Transverse colon (tissue), 4 donors: Measurements from ENCODE around the gene PPM1L. TPM values are rescaled to one million over a fixed set of nuclear protein-coding genes. Genes with fewer than 3 reads are reported as not detected.
A peak's percentile ranks its signal among the peaks of the same experiment; 100 is the strongest.

Source experiments
- DNase-seq: peaks from one replicate; pipeline ENCODE4 v3.0.0-alpha.2; 2019
- H3K27ac ChIP-seq, 4 donors: fragments of 200-600 bp; sonication (generic); 2 replicates each; pipeline ENCODE4 v1.5.1; 2016 to 2018; ENCODE audit warnings: inconsistent platforms in 4 of 4
- H3K27me3 ChIP-seq: fragments of 200-600 bp; sonication (generic); 2 replicates; pipeline ENCODE4 v1.5.1; 2017; ENCODE audit warnings: inconsistent platforms
- H3K36me3 ChIP-seq, 4 donors: fragments of 200-600 bp; sonication (generic); 2 replicates each; pipeline ENCODE4 v1.5.1; 2017 to 2019; ENCODE audit warnings: inconsistent platforms in 4 of 4
- H3K4me1 ChIP-seq, 4 donors: fragments of 200-600 bp; sonication (generic); 2 replicates each; pipeline ENCODE4 v1.5.1; 2017 to 2020; ENCODE audit warnings: inconsistent platforms in 4 of 4
- H3K4me3 ChIP-seq, 4 donors: fragments of 200-600 bp; sonication (generic); 1 replicate in 1 of 4; 2 replicates in 3 of 4; pipeline versions ENCODE4 v1.5.1 to v1.6.1; 2017 to 2019; ENCODE audit warnings: inconsistent platforms in 4 of 4
- H3K9me3 ChIP-seq, 2 donors: fragments of 200-600 bp; sonication (generic); 2 replicates each; pipeline ENCODE4 v1.5.1; 2017 to 2019; ENCODE audit warnings: inconsistent platforms in 2 of 2
- CTCF ChIP-seq, 5 experiments: fragments of 200-600 bp in 3 of 5; fragments of 450-650 bp in 2 of 5; sonication (generic) in 3 of 5; IDR thresholded peaks; 1 replicate in 2 of 5; 2 replicates in 3 of 5; pipeline ENCODE4 v1.5.1; 2016 to 2017; ENCODE audit warnings: antibody characterized with exemption in 5 of 5, inconsistent platforms in 3 of 5, mild to moderate bottlenecking in 2 of 5, moderate library complexity in 1 of 5
- EP300 ChIP-seq: sonication (generic); formaldehyde crosslinking; IDR thresholded peaks from one replicate; pipeline ENCODE4 v1.6.1; 2017; ENCODE audit warnings: antibody characterized with exemption, low read depth
- POLR2A ChIP-seq: fragments of 450-650 bp; IDR thresholded peaks from one replicate; pipeline ENCODE4 v1.6.1; 2016; ENCODE audit warnings: antibody characterized with exemption, mild to moderate bottlenecking, moderate library complexity
- POLR2AphosphoS5 ChIP-seq, 3 donors: sonication (generic); formaldehyde crosslinking; IDR thresholded peaks; one replicate each; pipeline ENCODE4 v1.6.1; 2016; ENCODE audit warnings: antibody characterized with exemption in 3 of 3
- WGBS, 2 donors: methylation state at CpG; one replicate each; pipeline ENCODE4 v1.1.5; 2018; ENCODE audit warnings: low coverage in 1 of 2; 5-methylcytosine and 5-hydroxymethylcytosine counted together
- in situ Hi-C, 4 donors: fragments of 200-750 bp; cut with MboI; loops; one replicate each; pipeline versions ENCODE4 v1.15.0 to v1.15.1; 2017; ENCODE audit warnings: low sequenced_read_pairs in 3 of 4, low pct_ligation_motif_present in 1 of 4, low pct_unique_long_range_greater_than_20kb in 1 of 4
- intact Hi-C: fragments of 100-400 bp; cut with DNase I; formaldehyde crosslinking; loops from one replicate; pipeline ENCODE4 v1.15.1; 2023; ENCODE audit warnings: low total_unique reads
- total RNA-seq, 4 donors: library from RNA; depleted of rRNA; stranded (reverse); fragments of >200 nt; gene quantifications; one replicate each; pipeline ENCODE4 v1.1.0, GENCODE V29; 2016

PPM1L gene
- total RNA-seq, 4 donors from 2014 or later = 17.2 to 35.5 (median 25.6) TPM

DNA sequence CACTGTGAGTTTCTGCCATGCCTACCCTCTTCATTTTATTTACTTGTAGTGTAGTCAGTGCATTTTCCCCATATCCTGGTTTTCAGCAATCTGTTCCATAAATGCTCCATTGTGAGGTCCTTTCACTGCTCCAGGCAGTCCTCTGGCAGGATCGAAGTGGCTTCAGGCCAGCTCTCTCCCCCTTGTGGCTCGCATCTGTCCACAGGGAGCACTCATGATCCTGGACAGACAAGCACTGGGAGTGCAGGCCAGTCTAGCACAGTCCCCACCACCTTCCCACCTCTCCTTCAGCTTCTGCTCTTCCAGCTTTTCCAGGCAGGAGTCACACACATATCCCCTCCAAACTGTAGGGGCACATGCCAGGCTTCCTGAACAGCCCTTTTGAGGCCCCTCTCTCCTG is 173.6 kb downstream of the PPM1L start:
- H3K4me1 ChIP-seq = peaks cover 0 to 5% (median 0%) of the 10 kb centered on the region in 4 donors
- no peak overlapping the region for H3K27ac ChIP-seq
- DNase-seq = peak; percentile 13
- no peaks in the 10 kb centered on the region for H3K9me3 ChIP-seq
- H3K36me3 ChIP-seq = no peaks in the 10 kb centered on the region
- intact Hi-C loops (no loop called here), in situ Hi-C loops (loop anchor here in 1 of 4 donors (25.0 kb wide), 1 partner anchor 342 kb away; no protein-coding TSS in a partner anchor)
- WGBS, 2 donors = 60 to 73% methylated on average over 1 to 2 of the region's 2 CpGs
- TF ChIP-seq CTCF (IDR thresholded peaks at IDR 0.05) (peak in 2 of 5 experiments; percentile 6 to 9), EP300 (no peak)
- no peak overlapping the region for H3K4me3 ChIP-seq
- H3K27me3 ChIP-seq = no peaks in the 10 kb centered on the region

GRCh38 chr3:160931474-160931873 is 175.4 kb downstream of the PPM1L start:
- no peak for DNase-seq
- H3K4me1 ChIP-seq = peaks cover 0 to 5% (median 0%) of the 10 kb centered on the region in 4 donors
- intact Hi-C loops (no loop called here), in situ Hi-C loops (loop anchor here in 3 of 4 donors (10.0 to 25.0 kb wide), 3 partner anchors 227 to 493 kb away; no protein-coding TSS in a partner anchor)
- no peak overlapping the region for H3K27ac ChIP-seq
- no peak overlapping the region for H3K4me3 ChIP-seq
- no peaks in the 10 kb centered on the region for H3K36me3 ChIP-seq
- TF ChIP-seq EP300 = no peak
- no peak for TF ChIP-seq POLR2AphosphoS5 (IDR thresholded peaks at IDR 0.05)
- TF ChIP-seq POLR2A = no peak
- TF ChIP-seq CTCF (IDR thresholded peaks at IDR 0.05) = no peak
- no peaks in the 10 kb centered on the region for H3K27me3 ChIP-seq
- no peaks in the 10 kb centered on the region for H3K9me3 ChIP-seq

- no peak overlapping the region for H3K4me3 ChIP-seq
- no peak for TF ChIP-seq EP300
- no peak for TF ChIP-seq CTCF (IDR thresholded peaks at IDR 0.05)
- TF ChIP-seq POLR2A = no peak
- TF ChIP-seq POLR2AphosphoS5 (IDR thresholded peaks at IDR 0.05) = no peak
- 86 to 90% methylated on average over 3 to 6 of the region's 6 CpGs for WGBS, 2 donors
- intact Hi-C loops = no loop called here
- in situ Hi-C loops = loop anchor here (5.0 to 25.0 kb wide), 4 partner anchors 228 to 489 kb away; no protein-coding TSS in a partner anchor
- no peaks in the 10 kb centered on the region for H3K36me3 ChIP-seq
- no peak for DNase-seq
- H3K9me3 ChIP-seq = no peaks in the 10 kb centered on the region
- peaks cover 0 to 5% (median 0%) of the 10 kb centered on the region in 4 donors for H3K4me1 ChIP-seq
- no peak overlapping the region for H3K27ac ChIP-seq
- no peaks in the 10 kb centered on the region for H3K27me3 ChIP-seq
Measured at GRCh38 chr3:160935413-160936095, 179.5 kb downstream of the PPM1L start.

GRCh38 chr3:160941885-160942494 is 186.0 kb downstream of the PPM1L start:
- 29% methylated on average over 5 of the region's 5 CpGs for WGBS, 2 donors
- Histone ChIP-seq H3K27ac (no peak overlapping the region), H3K4me3 (no peak overlapping the region), H3K4me1 (peaks cover 0 to 3% (median 0%) of the 10 kb centered on the region in 4 donors), H3K9me3 (no peaks in the 10 kb centered on the region), H3K36me3 (no peaks in the 10 kb centered on the region), H3K27me3 (no peaks in the 10 kb centered on the region)
- peak; percentile 82 to 93 (median 87) for TF ChIP-seq CTCF (IDR thresholded peaks at IDR 0.05)
- TF ChIP-seq POLR2A = no peak
- intact Hi-C loops = loop anchor here (5.0 kb wide), 1 partner anchor 235 kb away; no protein-coding TSS in a partner anchor
- in situ Hi-C loops = loop anchor here in 1 of 4 donors (25.0 kb wide), 1 partner anchor 355 kb away; no protein-coding TSS in a partner anchor
- DNase-seq = peak; percentile 76
